SK-N-SH treated with all-trans-retinoic acid at 6 μM for 48 hours (cell line): ENCODE results near the gene TANC1.

ENCODE experiments used
- ARNTL ChIP-seq: fragments of 450-650 bp; formaldehyde crosslinking; IDR thresholded peaks from 2 replicates; pipeline ENCODE4 v1.5.0; 2020; ENCODE audit warnings: low read depth, mild to moderate bottlenecking, moderate library complexity, borderline replicate concordance
- CSRNP3 ChIP-seq: fragments of 250-450 bp; sonication (Bioruptor Pico); IDR thresholded peaks from 2 replicates; pipeline ENCODE4 v1.5.1; 2021; ENCODE audit warnings: mild to moderate bottlenecking, moderate library complexity
- ISL1 ChIP-seq: fragments of 250-450 bp; sonication (Bioruptor Pico); IDR thresholded peaks from 2 replicates; pipeline ENCODE4 v2.1.2; 2022; ENCODE audit warnings: mild to moderate bottlenecking, moderate library complexity
- RARB ChIP-seq: fragments of 250-450 bp; sonication (Bioruptor Pico); IDR thresholded peaks from 2 replicates; pipeline ENCODE4 v1.8.0; 2021; ENCODE audit warnings: mild to moderate bottlenecking, moderate library complexity
- ZFP3 ChIP-seq: fragments of 250-450 bp; sonication (Bioruptor Pico); IDR thresholded peaks from 2 replicates; pipeline ENCODE4 v1.5.0; 2020; ENCODE audit warnings: mild to moderate bottlenecking, moderate library complexity
- ZFP30 ChIP-seq: fragments of 450-650 bp; formaldehyde crosslinking; IDR thresholded peaks from 2 replicates; pipeline ENCODE4 v1.5.0; 2022; ENCODE audit warnings: mild to moderate bottlenecking, moderate library complexity
- ZNF70 ChIP-seq: fragments of 450-650 bp; formaldehyde crosslinking; IDR thresholded peaks from 2 replicates; pipeline ENCODE4 v1.5.0; 2020; ENCODE audit warnings: mild to moderate bottlenecking, moderate library complexity
- ZNF8 ChIP-seq: fragments of 450-650 bp; formaldehyde crosslinking; IDR thresholded peaks from 2 replicates; pipeline ENCODE4 v1.5.0; 2020; ENCODE audit warnings: mild to moderate bottlenecking, moderate library complexity
- TF ChIP-seq, protein P1 (sequence below): fragments of 250-450 bp; sonication (Bioruptor Pico); IDR thresholded peaks from 2 replicates; pipeline ENCODE4 v1.5.1; 2020; ENCODE audit warnings: low read depth, mild to moderate bottlenecking, moderate library complexity
- TF ChIP-seq, protein P2 (sequence below): fragments of 250-450 bp; sonication (Bioruptor Pico); IDR thresholded peaks from 2 replicates; pipeline ENCODE4 v1.5.0; 2020; ENCODE audit warnings: mild to moderate bottlenecking, moderate library complexity

DNA sequence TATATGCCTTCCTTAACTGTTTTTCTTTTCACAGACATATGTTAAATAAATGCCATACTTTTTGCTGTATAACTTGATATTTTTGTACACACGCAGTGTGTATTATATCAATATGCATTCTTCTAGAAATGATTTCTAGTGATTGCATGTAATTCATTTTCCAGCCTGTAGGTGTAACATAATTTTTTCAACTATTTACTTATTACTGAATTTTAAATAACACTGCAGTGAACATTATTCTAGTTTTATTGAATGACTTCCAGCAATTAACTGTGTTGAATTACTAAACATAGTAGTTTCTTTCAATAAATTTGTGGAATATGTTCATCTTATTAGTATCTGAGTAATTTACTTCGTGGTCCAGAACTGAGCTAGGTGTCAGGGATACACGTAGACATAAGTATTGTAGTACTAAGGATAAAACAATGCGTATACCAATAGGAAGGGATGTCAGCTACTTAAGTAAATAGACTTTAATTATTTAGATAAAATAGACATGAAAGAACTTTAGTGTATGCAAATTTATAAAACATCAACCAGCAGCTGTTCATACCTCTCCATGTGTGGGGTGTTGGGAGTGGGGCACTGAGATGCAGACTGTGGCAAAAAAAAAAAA, 28.0 kb downstream of the TANC1 start:
- TF ChIP-seq ARNTL (CRISPR knock-in tag): no peak
- no peak for TF ChIP-seq ZNF70
- no peak for TF ChIP-seq ISL1 (CRISPR knock-in tag)
- TF ChIP-seq, protein P1, sequence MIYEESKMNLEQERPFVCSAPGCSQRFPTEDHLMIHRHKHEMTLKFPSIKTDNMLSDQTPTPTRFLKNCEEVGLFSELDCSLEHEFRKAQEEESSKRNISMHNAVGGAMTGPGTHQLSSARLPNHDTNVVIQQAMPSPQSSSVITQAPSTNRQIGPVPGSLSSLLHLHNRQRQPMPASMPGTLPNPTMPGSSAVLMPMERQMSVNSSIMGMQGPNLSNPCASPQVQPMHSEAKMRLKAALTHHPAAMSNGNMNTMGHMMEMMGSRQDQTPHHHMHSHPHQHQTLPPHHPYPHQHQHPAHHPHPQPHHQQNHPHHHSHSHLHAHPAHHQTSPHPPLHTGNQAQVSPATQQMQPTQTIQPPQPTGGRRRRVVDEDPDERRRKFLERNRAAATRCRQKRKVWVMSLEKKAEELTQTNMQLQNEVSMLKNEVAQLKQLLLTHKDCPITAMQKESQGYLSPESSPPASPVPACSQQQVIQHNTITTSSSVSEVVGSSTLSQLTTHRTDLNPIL (CRISPR knock-in tag): no peak
- TF ChIP-seq, protein P2, sequence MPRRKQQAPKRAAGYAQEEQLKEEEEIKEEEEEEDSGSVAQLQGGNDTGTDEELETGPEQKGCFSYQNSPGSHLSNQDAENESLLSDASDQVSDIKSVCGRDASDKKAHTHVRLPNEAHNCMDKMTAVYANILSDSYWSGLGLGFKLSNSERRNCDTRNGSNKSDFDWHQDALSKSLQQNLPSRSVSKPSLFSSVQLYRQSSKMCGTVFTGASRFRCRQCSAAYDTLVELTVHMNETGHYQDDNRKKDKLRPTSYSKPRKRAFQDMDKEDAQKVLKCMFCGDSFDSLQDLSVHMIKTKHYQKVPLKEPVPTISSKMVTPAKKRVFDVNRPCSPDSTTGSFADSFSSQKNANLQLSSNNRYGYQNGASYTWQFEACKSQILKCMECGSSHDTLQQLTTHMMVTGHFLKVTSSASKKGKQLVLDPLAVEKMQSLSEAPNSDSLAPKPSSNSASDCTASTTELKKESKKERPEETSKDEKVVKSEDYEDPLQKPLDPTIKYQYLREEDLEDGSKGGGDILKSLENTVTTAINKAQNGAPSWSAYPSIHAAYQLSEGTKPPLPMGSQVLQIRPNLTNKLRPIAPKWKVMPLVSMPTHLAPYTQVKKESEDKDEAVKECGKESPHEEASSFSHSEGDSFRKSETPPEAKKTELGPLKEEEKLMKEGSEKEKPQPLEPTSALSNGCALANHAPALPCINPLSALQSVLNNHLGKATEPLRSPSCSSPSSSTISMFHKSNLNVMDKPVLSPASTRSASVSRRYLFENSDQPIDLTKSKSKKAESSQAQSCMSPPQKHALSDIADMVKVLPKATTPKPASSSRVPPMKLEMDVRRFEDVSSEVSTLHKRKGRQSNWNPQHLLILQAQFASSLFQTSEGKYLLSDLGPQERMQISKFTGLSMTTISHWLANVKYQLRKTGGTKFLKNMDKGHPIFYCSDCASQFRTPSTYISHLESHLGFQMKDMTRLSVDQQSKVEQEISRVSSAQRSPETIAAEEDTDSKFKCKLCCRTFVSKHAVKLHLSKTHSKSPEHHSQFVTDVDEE (CRISPR knock-in tag): no peak
- no peak for TF ChIP-seq ZNF8 (CRISPR knock-in tag)
- TF ChIP-seq CSRNP3 (CRISPR knock-in tag): no peak
- no peak for TF ChIP-seq ZFP3
- no peak for TF ChIP-seq RARB (CRISPR knock-in tag)
- TF ChIP-seq ZFP30 (CRISPR knock-in tag): no peak
